Neural crest cell (in vitro differentiated cells): Measurements from ENCODE around the gene PKP4. TPM values are rescaled to one million over a fixed set of nuclear protein-coding genes. Genes with fewer than 3 reads are reported as not detected.

Experiments used
- DNase-seq: peaks from one replicate; pipeline ENCODE4 v3.0.0; 2021; ENCODE audit warnings: low read depth, mixed read lengths, low spot score
- H3K27ac Mint-ChIP-seq: one replicate; pipeline ENCODE4 v1.8.0; 2021; ENCODE audit warnings: mild to moderate bottlenecking, mixed read lengths; ENCODE audit not compliant: unreplicated experiment
- H3K27me3 Mint-ChIP-seq: 2 replicates; pipeline ENCODE4 v1.8.0; 2021; ENCODE audit warnings: low read depth, mild to moderate bottlenecking, mixed read lengths
- H3K36me3 Mint-ChIP-seq: 2 replicates; pipeline ENCODE4 v1.8.0; 2021; ENCODE audit warnings: low read depth, mild to moderate bottlenecking, mixed read lengths
- H3K4me1 Mint-ChIP-seq: 2 replicates; pipeline ENCODE4 v1.8.0; 2021; ENCODE audit warnings: mixed read lengths
- H3K4me3 Mint-ChIP-seq: one replicate; pipeline ENCODE4 v1.8.0; 2021; ENCODE audit warnings: mild to moderate bottlenecking, mixed read lengths
- H3K9me3 Mint-ChIP-seq: 2 replicates; pipeline ENCODE4 v1.8.0; 2021; ENCODE audit warnings: mixed read lengths
- total RNA-seq: library from RNA; stranded (reverse); gene quantifications from 2 replicates; pipeline ENCODE4 v1.2.1, GENCODE V29; 2021
- TF ChIP-seq, protein P1 (sequence below): fragments of 200-600 bp; sonication (generic); conservative IDR thresholded peaks from 2 replicates; pipeline ENCODE4 v1.5.0; 2021; ENCODE audit warnings: antibody characterized with exemption, mild to moderate bottlenecking

PKP4 gene
- total RNA-seq, 1 donor from 2014 or later, result 52.7 TPM

DNA sequence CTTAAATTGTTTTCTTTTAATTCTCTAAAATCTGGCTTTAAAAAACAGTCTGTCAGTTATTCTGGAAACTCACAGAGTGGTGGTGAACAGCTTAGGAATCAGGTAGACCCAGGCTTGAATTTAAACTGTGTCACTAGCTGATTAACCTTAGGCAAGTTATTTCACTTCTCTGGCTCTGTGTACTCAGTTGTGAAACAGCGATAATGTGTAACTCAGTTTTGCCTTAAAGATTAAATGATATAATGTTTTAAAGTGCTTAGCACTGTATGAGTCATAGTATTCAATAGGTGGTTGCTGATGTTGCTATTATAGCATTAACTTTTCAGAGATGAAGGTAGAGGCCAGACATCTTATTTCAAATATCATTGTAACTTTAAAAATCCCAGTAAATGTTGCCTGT lies 40.7 kb downstream of the PKP4 start:
- Mint-ChIP-seq H3K27me3 (no peaks in the 10 kb centered on the region), H3K4me1 (peaks cover 15% of the 10 kb centered on the region), H3K36me3 (no peaks in the 10 kb centered on the region), H3K9me3 (no peaks in the 10 kb centered on the region), H3K27ac (no peak overlapping the region), H3K4me3 (no peak overlapping the region)
- TF ChIP-seq, protein P1, sequence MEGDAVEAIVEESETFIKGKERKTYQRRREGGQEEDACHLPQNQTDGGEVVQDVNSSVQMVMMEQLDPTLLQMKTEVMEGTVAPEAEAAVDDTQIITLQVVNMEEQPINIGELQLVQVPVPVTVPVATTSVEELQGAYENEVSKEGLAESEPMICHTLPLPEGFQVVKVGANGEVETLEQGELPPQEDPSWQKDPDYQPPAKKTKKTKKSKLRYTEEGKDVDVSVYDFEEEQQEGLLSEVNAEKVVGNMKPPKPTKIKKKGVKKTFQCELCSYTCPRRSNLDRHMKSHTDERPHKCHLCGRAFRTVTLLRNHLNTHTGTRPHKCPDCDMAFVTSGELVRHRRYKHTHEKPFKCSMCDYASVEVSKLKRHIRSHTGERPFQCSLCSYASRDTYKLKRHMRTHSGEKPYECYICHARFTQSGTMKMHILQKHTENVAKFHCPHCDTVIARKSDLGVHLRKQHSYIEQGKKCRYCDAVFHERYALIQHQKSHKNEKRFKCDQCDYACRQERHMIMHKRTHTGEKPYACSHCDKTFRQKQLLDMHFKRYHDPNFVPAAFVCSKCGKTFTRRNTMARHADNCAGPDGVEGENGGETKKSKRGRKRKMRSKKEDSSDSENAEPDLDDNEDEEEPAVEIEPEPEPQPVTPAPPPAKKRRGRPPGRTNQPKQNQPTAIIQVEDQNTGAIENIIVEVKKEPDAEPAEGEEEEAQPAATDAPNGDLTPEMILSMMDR, result no peak
- DNase-seq, result no peak

DNA sequence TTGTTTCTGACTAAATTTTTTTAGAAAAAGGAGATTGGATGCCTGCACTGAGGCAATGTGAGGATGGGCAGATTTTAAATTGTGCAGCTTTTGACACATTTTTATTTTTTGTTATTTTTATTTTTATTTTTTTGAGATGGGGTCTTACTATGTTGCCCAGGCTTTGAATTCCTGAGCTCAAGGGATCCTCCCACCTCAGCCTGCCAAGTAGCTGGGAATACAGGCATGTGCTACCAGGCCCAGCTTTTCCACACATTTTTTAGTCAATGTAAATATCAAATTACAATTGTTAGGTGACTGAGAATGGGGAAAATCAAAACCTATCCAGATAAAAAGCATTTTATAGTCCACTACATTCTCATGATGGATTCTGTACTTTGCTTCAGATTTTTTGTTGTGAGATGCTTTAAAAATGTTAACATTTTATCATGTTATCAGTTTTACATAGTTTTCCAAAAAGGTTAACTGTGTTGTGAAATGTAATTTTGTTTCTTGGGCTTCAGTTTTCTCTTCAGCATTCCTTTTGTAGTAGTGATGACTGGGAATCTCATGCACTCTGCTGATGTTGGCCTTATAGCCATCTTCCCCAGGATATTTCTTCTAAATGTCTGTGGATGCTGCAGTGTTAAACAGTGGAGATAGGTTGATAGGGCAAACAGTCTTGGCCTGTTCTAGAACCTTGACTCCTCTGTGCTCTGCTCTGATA lies 41.4 kb downstream of the PKP4 start:
- H3K9me3 Mint-ChIP-seq, result no peaks in the 10 kb centered on the region
- no peaks in the 10 kb centered on the region for H3K36me3 Mint-ChIP-seq
- H3K4me3 Mint-ChIP-seq, result no peak overlapping the region
- no peak for DNase-seq
- H3K4me1 Mint-ChIP-seq, result peaks cover 13% of the 10 kb centered on the region
- TF ChIP-seq, protein P1, result no peak
- H3K27me3 Mint-ChIP-seq, result no peaks in the 10 kb centered on the region
- no peak overlapping the region for H3K27ac Mint-ChIP-seq

DNA sequence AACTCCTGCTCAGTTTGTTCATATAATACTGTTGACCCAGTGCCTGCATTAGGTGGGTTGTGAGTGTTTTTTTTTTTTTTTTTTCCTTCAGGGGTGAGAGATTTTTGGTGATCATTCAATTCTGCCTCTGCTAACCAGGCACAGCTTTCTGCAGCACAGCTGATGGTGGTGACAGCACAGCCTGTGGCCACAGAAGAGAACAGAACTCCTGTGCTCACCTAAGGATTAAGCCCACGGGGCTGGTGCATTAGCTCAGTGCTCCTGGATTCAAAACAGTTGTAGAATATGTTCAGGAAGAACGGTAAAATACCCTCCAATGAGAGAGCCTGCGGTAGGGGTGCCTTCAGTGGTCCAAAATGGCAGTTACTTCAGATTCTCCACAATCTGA lies 42.0 kb downstream of the PKP4 start:
- H3K4me1 Mint-ChIP-seq, result peaks cover 13% of the 10 kb centered on the region
- no peaks in the 10 kb centered on the region for H3K36me3 Mint-ChIP-seq
- H3K9me3 Mint-ChIP-seq, result no peaks in the 10 kb centered on the region
- no peak overlapping the region for H3K4me3 Mint-ChIP-seq
- H3K27ac Mint-ChIP-seq, result no peak overlapping the region
- no peak for DNase-seq
- H3K27me3 Mint-ChIP-seq, result no peaks in the 10 kb centered on the region
- TF ChIP-seq, protein P1, result no peak

DNA sequence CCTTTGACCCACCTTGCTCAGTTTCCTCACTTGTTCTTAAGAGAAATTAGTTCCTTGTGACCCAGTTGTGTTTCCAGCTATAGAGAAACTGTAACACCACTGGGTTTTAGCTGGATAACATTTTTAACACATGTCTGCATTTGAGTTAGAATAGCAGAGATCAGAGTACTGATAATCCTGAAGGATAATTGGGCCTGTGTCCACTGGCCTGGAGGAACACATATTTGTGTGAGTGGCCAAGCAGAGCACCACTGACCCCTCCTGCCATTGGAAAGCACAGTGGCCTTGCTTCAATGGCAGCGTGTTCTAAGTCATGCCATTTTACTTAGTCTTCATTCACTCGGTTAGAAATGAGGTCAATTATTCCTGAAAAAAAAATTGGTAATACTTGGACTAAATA lies 42.6 kb downstream of the PKP4 start:
- H3K9me3 Mint-ChIP-seq, result no peaks in the 10 kb centered on the region
- no peak overlapping the region for H3K4me3 Mint-ChIP-seq
- H3K27ac Mint-ChIP-seq, result no peak overlapping the region
- peaks cover 13% of the 10 kb centered on the region for H3K4me1 Mint-ChIP-seq
- no peaks in the 10 kb centered on the region for H3K36me3 Mint-ChIP-seq
- no peak for DNase-seq
- TF ChIP-seq, protein P1, result no peak
- H3K27me3 Mint-ChIP-seq, result no peaks in the 10 kb centered on the region

DNA sequence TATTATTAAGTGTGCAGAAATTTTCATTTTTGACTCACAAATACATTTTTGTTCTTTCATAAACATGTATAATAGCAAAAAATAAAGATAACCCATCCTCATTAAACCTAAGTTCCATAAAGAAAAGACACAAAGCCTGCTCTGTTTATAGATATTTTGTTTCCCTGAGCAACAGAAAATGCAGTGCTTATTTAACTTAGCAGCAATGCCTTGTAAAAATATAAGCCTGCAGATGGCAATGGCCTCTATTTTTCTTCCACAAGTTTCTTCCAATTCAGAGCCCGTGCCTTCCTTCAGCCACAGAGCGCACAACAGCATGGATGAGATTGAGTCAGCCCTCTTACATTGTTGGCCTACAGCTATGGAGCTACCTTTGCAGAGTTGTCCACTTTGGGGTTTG lies 43.6 kb downstream of the PKP4 start:
- Mint-ChIP-seq H3K9me3 (no peaks in the 10 kb centered on the region), H3K27ac (no peak overlapping the region), H3K27me3 (no peaks in the 10 kb centered on the region), H3K36me3 (no peaks in the 10 kb centered on the region), H3K4me1 (peaks cover 19% of the 10 kb centered on the region), H3K4me3 (no peak overlapping the region)
- DNase-seq, result no peak
- TF ChIP-seq, protein P1, result no peak
